Activated T-helper 2 cell treated with anti-CD3 and anti-CD28 coated beads, Interferon-gamma antibody, Interleukin-2, Interleukin-4, amounts not matched to agents 10 μg/mL and 5 μg/mL and 100 μg/mL, durations not matched to agents 14 hours and 24 hours and 36 hours (primary cell): Measurements from ENCODE around the gene SIRPD. TPM values are rescaled to one million over a fixed set of nuclear protein-coding genes. Genes with fewer than 3 reads are reported as not detected.
"Not testable (repeated sequence)": the region's sequence is repeated elsewhere in the genome, so short reads cannot be mapped to it uniquely, and the experiment has no call there.

Experiments
- DNase-seq: peaks from one replicate; pipeline ENCODE4 v3.0.0; 2021; ENCODE audit warnings: low spot score
- H3K27ac Mint-ChIP-seq: one replicate; pipeline ENCODE4 v1.8.0; 2021; ENCODE audit warnings: mixed read lengths
- H3K27me3 Mint-ChIP-seq: one replicate; pipeline ENCODE4 v1.8.0; 2021; ENCODE audit warnings: low read depth, mixed read lengths
- H3K36me3 Mint-ChIP-seq: one replicate; pipeline ENCODE4 v1.8.0; 2021; ENCODE audit warnings: low read depth, mixed read lengths
- H3K4me1 Mint-ChIP-seq: one replicate; pipeline ENCODE4 v1.8.0; 2021; ENCODE audit warnings: low read depth, mixed read lengths
- H3K4me3 Mint-ChIP-seq: one replicate; pipeline ENCODE4 v1.8.0; 2021; ENCODE audit warnings: low read depth, mild to moderate bottlenecking, moderate library complexity, mixed read lengths
- H3K9me3 Mint-ChIP-seq: one replicate; pipeline ENCODE4 v1.8.0; 2021; ENCODE audit warnings: mixed read lengths
- intact Hi-C: fragments of 100-400 bp; cut with micrococcal nuclease; formaldehyde crosslinking; loops from one replicate; pipeline ENCODE4 v1.15.1; 2023
- total RNA-seq: library from RNA; stranded (reverse); gene quantifications from 2 replicates; pipeline ENCODE4 v1.2.3, GENCODE V29; 2022

Gene SIRPD
- 0.37 TPM in 1 of 2 replicates, not detected in the other for total RNA-seq

DNA sequence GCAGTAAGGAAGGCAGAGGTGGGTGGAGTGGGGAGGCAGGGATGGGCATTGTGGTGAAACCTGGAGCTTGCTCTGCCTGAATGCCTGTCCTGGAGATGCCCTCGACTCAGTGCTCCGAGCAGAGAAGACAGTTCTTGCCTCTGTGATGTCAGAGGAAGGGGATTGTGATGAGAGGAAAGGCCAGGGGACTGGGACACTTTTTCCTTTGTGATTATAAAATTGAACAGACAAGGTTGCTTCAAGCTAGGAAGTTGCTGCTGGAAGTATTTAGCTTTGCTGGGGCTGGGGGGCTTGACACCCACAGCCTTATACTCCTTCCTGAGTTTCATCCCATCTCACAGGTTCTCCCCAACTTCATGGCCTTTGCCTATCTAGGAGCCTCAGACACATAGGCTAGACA is at the start of gene SIRPD:
TSS of gene SIRPD (minus strand) at position 101 of the 400 bp plus-strand sequence. CDS start at position 49, 52 bp downstream.
- Mint-ChIP-seq H3K4me3 (no peak within 1 kb of the TSS), H3K9me3 (peaks cover 11% of the 10 kb centered on the region), H3K4me1 (no peaks in the 10 kb centered on the region), H3K27me3 (no peaks in the 10 kb centered on the region), H3K36me3 (peaks cover 6% of the 10 kb centered on the region), H3K27ac (no peak within 1 kb of the TSS)
- no peak for DNase-seq
- intact Hi-C loops: no loop called here

- Mint-ChIP-seq H3K36me3 (no peaks in the 10 kb centered on the region), H3K27ac (no peak overlapping the region), H3K4me1 (no peaks in the 10 kb centered on the region), H3K4me3 (no peak overlapping the region), H3K27me3 (no peaks in the 10 kb centered on the region), H3K9me3 (no peaks in the 10 kb centered on the region)
- DNase-seq: no peak
- intact Hi-C loops: no loop called here
These were observed 43.2 kb upstream of the SIRPD start for GRCh38 chr20:1600736-1601135.

DNA sequence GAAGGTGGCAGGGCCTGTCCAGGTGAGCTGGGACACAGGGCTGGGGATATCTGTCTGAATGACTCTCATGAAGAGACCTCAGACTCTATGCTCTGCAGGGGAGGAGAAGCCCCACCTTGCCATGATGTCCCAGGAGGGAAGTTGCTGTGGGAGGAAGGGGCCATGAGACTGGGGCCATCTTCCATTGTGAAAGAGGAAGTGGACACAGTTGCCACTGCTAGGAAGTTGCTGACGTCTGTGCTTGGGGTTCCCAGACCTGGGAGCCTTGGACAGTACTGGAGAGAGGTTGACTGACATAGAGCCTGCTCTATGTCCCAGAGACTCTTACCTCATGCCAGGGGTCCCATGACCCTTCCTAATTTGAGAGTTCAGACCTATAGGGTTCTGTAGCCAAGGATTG is 37.8 kb upstream of the SIRPD start:
- no peaks in the 10 kb centered on the region for H3K27me3 Mint-ChIP-seq
- intact Hi-C loops: no loop called here
- H3K9me3 Mint-ChIP-seq: no peaks in the 10 kb centered on the region
- no peaks in the 10 kb centered on the region for H3K36me3 Mint-ChIP-seq
- no peak overlapping the region for H3K27ac Mint-ChIP-seq
- H3K4me1 Mint-ChIP-seq: no peaks in the 10 kb centered on the region
- DNase-seq: no peak
- H3K4me3 Mint-ChIP-seq: no peak overlapping the region

- no peak for DNase-seq
- intact Hi-C loops: no loop called here
- no peak overlapping the region for H3K27ac Mint-ChIP-seq
These were observed 31.3 kb upstream of the SIRPD start for GRCh38 chr20:1588533-1589460.

GRCh38 chr20:1587781-1588532 is 30.5 kb upstream of the SIRPD start:
- Mint-ChIP-seq H3K4me3 (no peak overlapping the region), H3K27me3 (no peaks in the 10 kb centered on the region), H3K27ac (no peak overlapping the region), H3K36me3 (no peaks in the 10 kb centered on the region), H3K4me1 (no peaks in the 10 kb centered on the region), H3K9me3 (no peaks in the 10 kb centered on the region)
- no peak for DNase-seq
- intact Hi-C loops: no loop called here

More at GRCh38 chr20:1588533-1589460, 31.3 kb upstream of the SIRPD start:
- no peaks in the 10 kb centered on the region for H3K36me3 Mint-ChIP-seq
- H3K27me3 Mint-ChIP-seq: no peaks in the 10 kb centered on the region
- no peaks in the 10 kb centered on the region for H3K4me1 Mint-ChIP-seq
- H3K4me3 Mint-ChIP-seq: no peak overlapping the region
- H3K9me3 Mint-ChIP-seq: no peaks in the 10 kb centered on the region

GRCh38 chr20:1579488-1579887 is 22.0 kb upstream of the SIRPD start:
- intact Hi-C loops: no loop called here
- Mint-ChIP-seq H3K27me3 (no peaks in the 10 kb centered on the region), H3K9me3 (no peaks in the 10 kb centered on the region), H3K27ac (no peak overlapping the region), H3K4me3 (no peak overlapping the region), H3K36me3 (no peaks in the 10 kb centered on the region), H3K4me1 (peaks cover 3% of the 10 kb centered on the region)
- no peak for DNase-seq

DNA sequence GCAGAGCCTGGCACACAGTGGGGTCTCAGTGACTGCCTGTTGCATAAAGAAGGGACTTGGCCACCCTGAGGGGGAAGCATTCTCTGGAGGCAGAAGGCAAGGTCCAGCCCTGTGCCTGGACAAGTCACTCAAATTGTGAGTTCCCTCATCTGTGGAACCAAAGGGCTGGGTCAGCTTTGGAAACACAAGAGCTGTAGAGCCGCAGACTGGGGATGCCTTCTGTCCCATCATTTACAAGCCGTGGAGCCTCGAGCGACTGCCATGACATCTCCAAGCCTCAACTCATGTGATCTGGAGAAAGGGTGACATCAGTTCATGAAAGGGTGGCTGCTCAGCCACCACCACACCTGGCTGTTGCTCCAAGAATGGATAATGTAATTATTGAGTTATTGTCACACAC is 20.4 kb upstream of the SIRPD start:
- H3K4me3 Mint-ChIP-seq: no peak overlapping the region
- H3K4me1 Mint-ChIP-seq: peaks cover 3% of the 10 kb centered on the region
- peak; percentile 4 for DNase-seq
- no peak overlapping the region for H3K27ac Mint-ChIP-seq
- H3K27me3 Mint-ChIP-seq: no peaks in the 10 kb centered on the region
- no peaks in the 10 kb centered on the region for H3K36me3 Mint-ChIP-seq
- H3K9me3 Mint-ChIP-seq: no peaks in the 10 kb centered on the region
- intact Hi-C loops: no loop called here

GRCh38 chr20:1577313-1577712 is 19.8 kb upstream of the SIRPD start:
- H3K4me3 Mint-ChIP-seq, H3K9me3 Mint-ChIP-seq, H3K27ac Mint-ChIP-seq, H3K36me3 Mint-ChIP-seq, intact Hi-C loops, H3K27me3 Mint-ChIP-seq, DNase-seq, H3K4me1 Mint-ChIP-seq: not testable (repeated sequence)

- DNase-seq: peak; percentile 3
- Mint-ChIP-seq H3K4me3 (no peak overlapping the region), H3K9me3 (no peaks in the 10 kb centered on the region), H3K36me3 (no peaks in the 10 kb centered on the region), H3K27me3 (no peaks in the 10 kb centered on the region), H3K27ac (no peak overlapping the region), H3K4me1 (peaks cover 3% of the 10 kb centered on the region)
- intact Hi-C loops: no loop called here
These were observed 19.1 kb upstream of the SIRPD start for GRCh38 chr20:1576641-1577040.

DNA sequence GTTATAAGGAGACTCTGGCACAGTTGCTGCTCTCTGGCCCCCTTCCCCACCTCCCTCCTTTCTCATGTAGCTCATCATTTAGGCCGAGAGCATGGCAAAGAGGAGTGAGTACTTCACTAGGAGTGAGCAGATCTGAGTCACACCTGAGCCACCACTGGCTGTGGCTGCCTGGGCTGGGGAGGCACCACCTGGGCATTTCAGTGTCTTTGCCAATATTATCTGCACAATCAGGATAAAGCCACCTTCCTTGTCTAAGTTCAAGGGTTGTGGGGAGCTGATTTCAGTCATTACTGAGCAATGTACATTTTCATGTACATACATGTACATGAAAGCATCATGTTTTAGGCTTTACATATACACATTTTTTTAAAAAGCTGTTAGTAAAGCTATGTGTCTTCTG is 18.5 kb upstream of the SIRPD start:
- H3K36me3 Mint-ChIP-seq, H3K9me3 Mint-ChIP-seq, H3K4me3 Mint-ChIP-seq, H3K27ac Mint-ChIP-seq, H3K4me1 Mint-ChIP-seq, H3K27me3 Mint-ChIP-seq, intact Hi-C loops: not testable (repeated sequence)
- peak; percentile 6 for DNase-seq

DNA sequence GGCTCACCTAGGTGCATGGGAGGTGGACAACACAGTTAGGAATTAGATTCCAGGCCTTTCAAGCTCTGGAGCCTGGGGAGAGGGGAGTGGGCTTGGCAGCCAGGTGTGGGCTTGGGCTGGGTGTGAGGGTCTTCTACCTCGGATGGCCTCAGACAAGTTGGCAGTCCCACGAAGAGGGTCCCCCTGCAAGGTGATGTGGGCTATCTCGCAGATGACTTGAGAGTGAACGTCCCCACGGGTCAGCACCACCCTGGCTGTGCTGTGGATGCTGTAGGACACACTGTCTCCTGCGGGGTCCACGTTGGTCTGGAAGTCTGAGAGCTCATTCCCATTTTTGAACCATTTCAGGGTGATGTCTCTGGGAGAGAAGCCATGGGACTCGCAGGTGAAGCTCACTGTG is 14.1 kb upstream of the SIRPD start:
- H3K27ac Mint-ChIP-seq, H3K4me1 Mint-ChIP-seq, H3K27me3 Mint-ChIP-seq, H3K36me3 Mint-ChIP-seq, intact Hi-C loops, H3K9me3 Mint-ChIP-seq, H3K4me3 Mint-ChIP-seq, DNase-seq: not testable (repeated sequence)

DNA sequence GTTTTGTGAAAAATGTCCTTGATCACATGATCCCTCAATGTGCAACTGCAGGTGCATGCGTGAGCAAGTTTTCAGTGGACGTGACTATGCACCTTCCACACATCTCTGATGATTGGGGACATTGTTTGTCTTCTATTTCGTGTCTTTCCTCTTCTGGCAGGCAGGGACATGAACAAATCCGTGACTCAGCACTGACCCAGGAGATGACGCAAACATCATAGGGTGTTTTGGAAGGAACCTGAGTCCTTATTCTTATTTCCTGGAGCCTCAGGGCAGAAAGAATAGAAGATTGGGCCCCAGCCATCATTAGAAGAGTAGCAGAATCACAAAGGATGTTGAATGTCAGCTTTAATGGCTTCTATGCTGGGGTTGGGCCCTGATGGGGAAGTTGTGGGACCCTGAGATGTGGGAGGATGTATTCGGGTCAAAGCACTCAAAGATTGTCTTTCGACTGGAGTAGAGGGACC is 11.9 kb upstream of the SIRPD start:
- Mint-ChIP-seq H3K4me3 (no peak overlapping the region), H3K36me3 (peaks cover 8% of the 10 kb centered on the region), H3K4me1 (no peaks in the 10 kb centered on the region), H3K9me3 (peaks cover 9% of the 10 kb centered on the region), H3K27ac (no peak overlapping the region), H3K27me3 (no peaks in the 10 kb centered on the region)
- intact Hi-C loops: no loop called here
- no peak for DNase-seq

DNA sequence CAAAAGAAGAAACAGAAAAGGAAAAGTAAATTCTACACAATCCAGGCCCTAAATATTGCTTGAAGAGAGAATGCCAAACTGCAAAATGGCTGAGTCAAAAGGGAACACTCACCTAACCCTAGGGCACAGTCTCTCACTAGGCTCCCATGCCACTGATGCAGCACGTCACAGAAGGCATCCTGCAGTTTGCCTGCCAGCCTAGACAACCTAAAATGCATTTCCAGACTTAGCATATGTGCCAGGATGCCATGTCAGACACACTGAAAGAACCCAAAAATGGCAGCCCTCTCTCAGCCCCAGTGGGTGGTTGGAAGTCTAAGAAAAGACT is 10.6 kb upstream of the SIRPD start:
- no peaks in the 10 kb centered on the region for H3K27me3 Mint-ChIP-seq
- intact Hi-C loops: no loop called here
- H3K4me1 Mint-ChIP-seq: no peaks in the 10 kb centered on the region
- DNase-seq: no peak
- H3K27ac Mint-ChIP-seq: no peak overlapping the region
- H3K36me3 Mint-ChIP-seq: peaks cover 13% of the 10 kb centered on the region
- H3K9me3 Mint-ChIP-seq: peaks cover 18% of the 10 kb centered on the region
- H3K4me3 Mint-ChIP-seq: no peak overlapping the region
